Measurements from ENCODE around the gene IGLL1.

IGLL1 gene

GRCh38 chr22:23591201-23591791 is 11.2 kb upstream of the IGLL1 start:
- Histone ChIP-seq H3K4me2 (ENCODE audit: low read depth, low read length) (no peak overlapping the region), H3K36me3 (replicated peaks; ENCODE audit: insufficient read depth, low read length) (no peaks in the 10 kb centered on the region), H4K20me1 (ENCODE audit: insufficient read depth, low read length) (no peaks in the 10 kb centered on the region), H3K9me3 (replicated peaks; ENCODE audit: insufficient read depth, low read length) (no peaks in the 10 kb centered on the region), H3K27ac (ENCODE audit: low read length) (no peak overlapping the region), H3K79me2 (ENCODE audit: low read length) (no peaks in the 10 kb centered on the region), H3K9ac (ENCODE audit: low read length) (no peak overlapping the region), H3K27me3 (replicated peaks; ENCODE audit: insufficient read depth, low read length) (no peaks in the 10 kb centered on the region), H3K4me1 (ENCODE audit: low read length) (no peaks in the 10 kb centered on the region), H3K9me2 (replicated peaks; ENCODE audit: insufficient read depth, low read length) (no peaks in the 10 kb centered on the region), H2AFZ (ENCODE audit: low read length) (no peak overlapping the region), H3K4me3 (ENCODE audit: low read length) (no peak overlapping the region), H3F3A (ENCODE audit: insufficient read depth, low read length) (no peaks in the 10 kb centered on the region)
- no peak for TF ChIP-seq EZH2 (optimal IDR thresholded peaks at IDR 0.05; ENCODE audit: low read depth, low read length)
- TF ChIP-seq CTCF (IDR thresholded peaks at IDR 0.05; ENCODE audit: low read length): peak; percentile 95
- peak; percentile 51 for DNase-seq

- no peak overlapping the region for H3K4me2 ChIP-seq (ENCODE audit: low read depth, low read length)
- no peak overlapping the region for H3K4me3 ChIP-seq (ENCODE audit: low read length)
- no peaks in the 10 kb centered on the region for H3K9me3 ChIP-seq (replicated peaks; ENCODE audit: insufficient read depth, low read length)
These were observed 3.7 kb upstream of the IGLL1 start for GRCh38 chr22:23583836-23584235.

GRCh38 chr22:23583153-23583552 is 3.1 kb upstream of the IGLL1 start:
- H3K27ac ChIP-seq (ENCODE audit: low read length): no peak overlapping the region
- H2AFZ ChIP-seq (ENCODE audit: low read length): no peak overlapping the region
- no peaks in the 10 kb centered on the region for H3K9me3 ChIP-seq (replicated peaks; ENCODE audit: insufficient read depth, low read length)
- no peaks in the 10 kb centered on the region for H4K20me1 ChIP-seq (ENCODE audit: insufficient read depth, low read length)
- H3F3A ChIP-seq (ENCODE audit: insufficient read depth, low read length): no peaks in the 10 kb centered on the region
- TF ChIP-seq EZH2 (optimal IDR thresholded peaks at IDR 0.05; ENCODE audit: low read depth, low read length) (no peak), CTCF (IDR thresholded peaks at IDR 0.05; ENCODE audit: low read length) (no peak), EZH2phosphoT487 (IDR thresholded peaks at IDR 0.05; ENCODE audit: low read length) (no peak)
- H3K9me2 ChIP-seq (replicated peaks; ENCODE audit: insufficient read depth, low read length): no peaks in the 10 kb centered on the region
- no peaks in the 10 kb centered on the region for H3K27me3 ChIP-seq (replicated peaks; ENCODE audit: insufficient read depth, low read length)
- H3K4me1 ChIP-seq (ENCODE audit: low read length): no peaks in the 10 kb centered on the region
- no peaks in the 10 kb centered on the region for H3K79me2 ChIP-seq (ENCODE audit: low read length)
- H3K9ac ChIP-seq (ENCODE audit: low read length): no peak overlapping the region
- no peak overlapping the region for H3K4me3 ChIP-seq (ENCODE audit: low read length)
- no peaks in the 10 kb centered on the region for H3K36me3 ChIP-seq (replicated peaks; ENCODE audit: insufficient read depth, low read length)
- no peak for DNase-seq
- H3K4me2 ChIP-seq (ENCODE audit: low read depth, low read length): no peak overlapping the region

More at GRCh38 chr22:23583836-23584235, 3.7 kb upstream of the IGLL1 start:
- H3K9ac ChIP-seq (ENCODE audit: low read length): no peak overlapping the region
- TF ChIP-seq EZH2 (optimal IDR thresholded peaks at IDR 0.05; ENCODE audit: low read depth, low read length) (no peak), CTCF (IDR thresholded peaks at IDR 0.05; ENCODE audit: low read length) (no peak), EZH2phosphoT487 (IDR thresholded peaks at IDR 0.05; ENCODE audit: low read length) (no peak)
- no peak overlapping the region for H2AFZ ChIP-seq (ENCODE audit: low read length)
- H3K9me2 ChIP-seq (replicated peaks; ENCODE audit: insufficient read depth, low read length): no peaks in the 10 kb centered on the region
- H4K20me1 ChIP-seq (ENCODE audit: insufficient read depth, low read length): no peaks in the 10 kb centered on the region
- H3K27ac ChIP-seq (ENCODE audit: low read length): no peak overlapping the region
- no peaks in the 10 kb centered on the region for H3K36me3 ChIP-seq (replicated peaks; ENCODE audit: insufficient read depth, low read length)
- no peaks in the 10 kb centered on the region for H3K27me3 ChIP-seq (replicated peaks; ENCODE audit: insufficient read depth, low read length)
- H3F3A ChIP-seq (ENCODE audit: insufficient read depth, low read length): no peaks in the 10 kb centered on the region
- H3K4me1 ChIP-seq (ENCODE audit: low read length): no peaks in the 10 kb centered on the region
- H3K79me2 ChIP-seq (ENCODE audit: low read length): no peaks in the 10 kb centered on the region
- DNase-seq: no peak
